NCI-H1105 (cell line): ENCODE data around the gene MAPKAP1.

Experiments used
- DNase-seq: peaks from one replicate; lab custom pipeline; 2025; lab: John Stamatoyannopoulos, UW

Gene MAPKAP1

GRCh38 chr9:125674981-125675973 is 31.7 kb downstream of the MAPKAP1 start:
- DNase-seq = no peak

- no peak for DNase-seq
Measured at GRCh38 chr9:125672876-125673275, 34.1 kb downstream of the MAPKAP1 start.

DNA sequence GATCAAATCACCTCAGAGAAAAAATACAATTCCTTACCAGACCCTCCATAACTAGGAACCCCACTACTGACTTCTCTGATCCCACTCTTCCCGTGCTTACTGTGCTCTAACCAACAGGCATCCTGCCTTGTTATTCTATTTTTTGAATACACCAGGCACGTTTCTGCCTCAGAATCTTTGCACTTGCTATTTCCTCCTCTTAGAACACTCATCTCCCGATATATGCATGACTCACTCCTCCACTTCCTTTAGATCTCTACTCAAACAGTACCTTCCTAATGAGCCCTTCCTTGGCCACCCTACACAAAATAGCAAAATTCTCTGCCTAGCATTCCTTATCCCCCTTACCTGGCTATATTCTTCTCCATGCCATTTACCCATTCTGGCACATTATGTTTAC is 43.9 kb downstream of the MAPKAP1 start:
- DNase-seq = no peak

DNA sequence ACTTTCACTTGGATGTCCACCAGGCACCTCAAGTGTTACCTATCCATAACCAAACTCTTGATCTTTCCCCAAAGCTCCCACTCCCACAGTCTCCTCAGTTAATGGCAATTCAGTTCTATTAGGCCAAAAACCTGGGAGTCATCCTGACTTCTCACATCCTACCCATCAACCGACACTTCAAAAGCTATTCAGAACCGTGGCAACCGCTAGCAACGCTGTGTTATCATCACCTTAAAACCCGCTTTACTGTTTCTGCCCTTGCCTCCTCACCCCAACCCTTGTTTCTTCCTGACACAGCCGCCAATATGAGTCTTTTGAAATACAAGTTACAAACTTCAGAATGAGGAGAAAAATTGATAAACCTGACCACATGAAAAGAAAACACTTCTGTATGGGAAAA is 46.5 kb downstream of the MAPKAP1 start:
- no peak for DNase-seq

GRCh38 chr9:125659954-125660353 is 47.1 kb downstream of the MAPKAP1 start:
- no peak for DNase-seq

DNA sequence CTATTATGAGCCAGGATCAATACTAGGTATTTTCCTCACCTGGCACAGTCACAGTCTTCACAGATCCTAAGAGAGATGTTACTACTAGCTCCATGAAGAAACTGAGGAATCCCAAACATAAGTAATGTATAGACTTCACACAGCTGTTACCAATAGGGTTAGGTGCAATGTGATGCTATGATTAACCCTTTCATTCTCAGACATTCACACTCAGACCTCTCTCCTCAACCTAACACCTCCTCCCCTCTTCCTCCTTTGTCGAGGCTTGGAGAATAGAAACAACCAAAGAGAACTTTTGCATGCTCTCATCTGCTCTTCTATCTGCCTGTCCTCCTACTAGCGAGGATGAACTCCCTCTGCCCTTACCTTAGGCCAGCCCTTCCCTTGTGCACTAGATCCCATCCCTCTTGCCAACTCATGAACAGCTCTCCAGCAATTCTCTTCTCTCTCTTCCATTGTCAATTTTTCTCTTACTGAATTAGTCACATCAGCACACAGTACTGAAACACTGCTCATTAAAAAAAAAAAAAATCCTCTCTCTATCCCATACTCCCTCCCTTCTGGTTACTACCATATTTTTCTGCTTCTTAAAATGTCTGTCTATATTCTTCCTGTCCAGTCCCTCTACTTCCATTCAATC is 47.7 kb downstream of the MAPKAP1 start:
- no peak for DNase-seq

DNA sequence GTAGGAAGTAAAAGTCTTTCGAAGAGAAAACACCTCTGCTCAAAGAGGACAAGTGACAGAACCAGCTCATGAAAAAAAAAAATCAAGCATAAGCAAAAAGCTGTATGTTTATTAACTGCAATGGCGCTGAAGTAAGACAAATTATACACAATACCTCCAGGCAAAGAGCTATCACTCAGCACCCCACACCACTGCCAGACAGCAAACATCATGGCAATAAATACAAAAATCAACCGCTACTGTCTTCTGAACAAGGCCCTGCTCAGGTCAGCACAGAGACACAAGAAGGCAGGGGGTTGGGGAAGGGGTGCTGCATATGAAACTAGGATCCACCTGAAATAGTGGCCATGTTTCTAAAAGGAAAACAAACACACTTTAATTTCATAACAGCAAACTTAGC is 50.4 kb downstream of the MAPKAP1 start:
- no peak for DNase-seq

GRCh38 chr9:125655691-125656410 is 51.2 kb downstream of the MAPKAP1 start:
- DNase-seq = no peak

- no peak for DNase-seq
Measured at GRCh38 chr9:125655066-125655633, 51.9 kb downstream of the MAPKAP1 start.

DNA sequence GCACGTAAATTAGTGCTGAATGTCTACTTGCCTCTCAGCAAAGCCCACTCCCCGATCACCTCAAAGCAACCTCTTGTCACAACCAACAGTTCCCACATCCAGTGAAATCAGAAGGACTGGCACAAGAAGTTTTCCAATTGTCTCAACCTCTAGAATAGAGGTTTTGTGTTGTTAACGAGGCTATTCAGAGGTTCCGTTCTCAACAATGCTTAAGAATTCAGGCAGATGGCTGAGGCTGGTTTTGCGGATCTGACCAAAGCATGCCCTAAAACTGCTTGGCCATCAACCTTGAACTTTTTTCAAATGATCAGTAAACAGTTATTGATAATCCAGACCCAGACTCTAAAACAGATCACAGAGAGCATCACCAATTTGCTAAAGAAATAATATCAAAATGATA is 52.9 kb downstream of the MAPKAP1 start:
- DNase-seq = no peak

DNA sequence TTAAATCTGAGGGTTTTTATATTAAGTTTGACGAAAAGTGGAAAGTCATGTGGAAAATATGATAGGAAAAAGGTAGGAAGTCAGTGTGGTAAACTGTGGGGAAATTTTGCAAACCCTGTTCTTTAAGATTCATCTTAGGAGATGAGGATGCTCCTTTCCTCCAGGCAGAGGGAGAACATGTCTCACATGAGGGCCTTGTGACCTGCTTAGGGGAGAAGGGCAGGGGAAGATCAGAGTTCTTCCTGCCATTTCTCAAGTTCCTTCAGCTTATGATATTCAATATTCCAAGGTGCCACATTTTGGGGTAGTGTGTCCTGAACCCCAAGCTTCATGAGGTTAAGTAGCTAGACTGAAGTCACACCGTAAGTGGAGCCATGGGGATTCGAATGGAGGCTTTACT is 53.7 kb downstream of the MAPKAP1 start:
- DNase-seq = no peak

- no peak for DNase-seq
Measured at GRCh38 chr9:125652759-125653158, 54.2 kb downstream of the MAPKAP1 start.

DNA sequence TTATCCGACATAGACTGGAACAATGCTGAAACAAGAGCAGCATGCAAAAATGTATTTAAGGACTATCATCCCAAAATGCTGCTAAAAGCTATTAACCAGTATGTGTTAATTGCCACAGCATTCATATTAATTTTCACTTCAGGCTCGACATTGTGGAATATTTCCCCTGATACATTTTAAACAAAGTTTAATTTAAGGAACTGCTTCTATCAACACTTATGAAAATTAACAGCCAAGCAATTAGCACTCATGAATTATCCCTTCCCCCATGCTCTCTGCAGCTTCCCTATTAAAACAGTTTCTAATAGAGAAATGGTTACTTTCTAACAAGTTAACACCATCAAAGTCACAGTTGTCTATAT is 54.8 kb downstream of the MAPKAP1 start:
- no peak for DNase-seq

GRCh38 chr9:125651576-125652232 is 55.3 kb downstream of the MAPKAP1 start:
- DNase-seq = no peak

DNA sequence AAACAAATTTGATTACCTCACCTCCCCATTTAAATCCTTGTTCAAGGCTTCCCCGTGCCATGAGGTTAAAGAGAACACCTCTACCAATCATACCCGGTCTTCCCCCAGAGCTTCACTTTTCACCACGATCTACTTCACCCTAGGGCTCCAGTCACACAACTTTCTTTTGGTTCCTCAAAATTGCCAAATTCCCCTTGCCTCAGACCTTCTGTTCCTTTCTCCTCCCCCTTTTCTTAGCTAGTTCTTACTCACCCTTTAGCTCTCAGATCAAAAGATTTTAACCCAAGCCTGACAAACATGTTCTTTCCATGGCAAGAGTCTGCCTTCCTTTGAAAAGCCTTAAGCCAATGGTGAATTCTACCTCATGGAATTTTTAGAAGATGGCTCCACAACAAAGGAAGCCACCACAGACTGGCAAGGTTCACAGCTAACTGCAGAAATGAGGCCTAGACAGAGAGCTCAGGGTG is 56.7 kb downstream of the MAPKAP1 start:
- DNase-seq = no peak

GRCh38 chr9:125649826-125650225 is 57.2 kb downstream of the MAPKAP1 start:
- no peak for DNase-seq

DNA sequence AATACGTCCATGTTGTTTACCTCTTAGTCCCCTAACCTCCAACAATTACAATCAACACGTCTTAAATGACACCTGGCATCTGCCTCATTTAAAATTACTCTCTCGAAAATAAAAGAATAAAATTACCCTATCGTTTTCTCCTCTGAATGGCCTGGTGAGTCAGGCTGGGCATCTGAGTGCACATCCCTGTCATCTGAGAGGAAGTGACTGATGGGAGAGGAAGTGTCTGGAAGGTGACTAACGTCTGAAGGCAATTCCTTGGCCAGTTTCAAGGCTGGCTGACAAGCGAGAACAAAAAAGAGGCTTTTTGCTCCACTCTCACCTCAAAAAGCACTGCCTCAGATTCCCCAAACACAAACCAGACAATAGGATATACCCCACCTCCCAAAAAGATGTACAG is 57.7 kb downstream of the MAPKAP1 start:
- no peak for DNase-seq

GRCh38 chr9:125648294-125648693 is 58.7 kb downstream of the MAPKAP1 start:
- no peak for DNase-seq

GRCh38 chr9:125646621-125647100 is 60.3 kb downstream of the MAPKAP1 start:
- no peak for DNase-seq

- no peak for DNase-seq
Measured at GRCh38 chr9:125646217-125646616, 60.8 kb downstream of the MAPKAP1 start.

GRCh38 chr9:125644819-125645507 is 62.0 kb downstream of the MAPKAP1 start:
- DNase-seq = no peak
